OCI-LY1 (cell line): ENCODE results near the gene CA7.

Experiments used
- EZH2 ChIP-seq: fragments of 200-600 bp; sonication (generic), shearing (Covaris generic); IDR thresholded peaks from 2 replicates; pipeline ENCODE4 v1.8.0; 2017; ENCODE audit warnings: borderline replicate concordance, mixed run types, mild to moderate bottlenecking, antibody characterized with exemption, low read length, moderate library complexity, mixed read lengths
- TF ChIP-seq, protein P1 (sequence below): fragments of 200-600 bp; sonication (generic), shearing (Covaris generic); IDR thresholded peaks from 2 replicates; pipeline ENCODE4 v1.5.1; 2017; ENCODE audit warnings: mild to moderate bottlenecking, antibody characterized with exemption, low read length, moderate library complexity, mixed read lengths

DNA sequence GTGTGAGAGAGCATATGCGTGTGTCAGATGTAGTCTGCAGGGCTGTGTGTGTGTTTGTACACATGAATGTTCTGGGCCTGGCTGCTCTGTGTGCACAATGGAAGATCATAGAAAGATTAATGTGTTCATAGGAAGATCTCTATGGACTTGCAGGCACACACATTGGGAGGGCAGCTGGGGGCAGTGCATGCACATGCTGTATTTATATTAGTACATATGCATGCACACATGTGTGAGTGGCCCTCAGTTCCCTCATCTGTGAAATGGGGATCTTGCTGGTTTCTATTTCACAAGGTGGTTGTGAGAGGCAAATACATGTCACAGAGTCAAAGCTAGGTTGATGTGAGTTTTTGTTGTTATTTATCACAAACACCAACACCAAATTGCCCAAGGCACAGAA is 2.1 kb downstream of the CA7 start:
- TF ChIP-seq, protein P1, sequence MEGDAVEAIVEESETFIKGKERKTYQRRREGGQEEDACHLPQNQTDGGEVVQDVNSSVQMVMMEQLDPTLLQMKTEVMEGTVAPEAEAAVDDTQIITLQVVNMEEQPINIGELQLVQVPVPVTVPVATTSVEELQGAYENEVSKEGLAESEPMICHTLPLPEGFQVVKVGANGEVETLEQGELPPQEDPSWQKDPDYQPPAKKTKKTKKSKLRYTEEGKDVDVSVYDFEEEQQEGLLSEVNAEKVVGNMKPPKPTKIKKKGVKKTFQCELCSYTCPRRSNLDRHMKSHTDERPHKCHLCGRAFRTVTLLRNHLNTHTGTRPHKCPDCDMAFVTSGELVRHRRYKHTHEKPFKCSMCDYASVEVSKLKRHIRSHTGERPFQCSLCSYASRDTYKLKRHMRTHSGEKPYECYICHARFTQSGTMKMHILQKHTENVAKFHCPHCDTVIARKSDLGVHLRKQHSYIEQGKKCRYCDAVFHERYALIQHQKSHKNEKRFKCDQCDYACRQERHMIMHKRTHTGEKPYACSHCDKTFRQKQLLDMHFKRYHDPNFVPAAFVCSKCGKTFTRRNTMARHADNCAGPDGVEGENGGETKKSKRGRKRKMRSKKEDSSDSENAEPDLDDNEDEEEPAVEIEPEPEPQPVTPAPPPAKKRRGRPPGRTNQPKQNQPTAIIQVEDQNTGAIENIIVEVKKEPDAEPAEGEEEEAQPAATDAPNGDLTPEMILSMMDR, result no peak
- TF ChIP-seq EZH2, result no peak
